Activated T-helper 9 cell treated with anti-CD3 and anti-CD28 coated beads, Interleukin-2, amount 50 U/mL, for 16 hours (primary cell): ENCODE data around the gene AAGAB.
A peak's percentile ranks its signal among the peaks of the same experiment; 100 is the strongest.
"Not testable (repeated sequence)": the region's sequence is repeated elsewhere in the genome, so short reads cannot be mapped to it uniquely, and the experiment has no call there.

Source experiments
- DNase-seq: peaks from one replicate; pipeline ENCODE4 v3.0.0-alpha.2; 2020; ENCODE audit warnings: low read depth

The AAGAB gene

DNA sequence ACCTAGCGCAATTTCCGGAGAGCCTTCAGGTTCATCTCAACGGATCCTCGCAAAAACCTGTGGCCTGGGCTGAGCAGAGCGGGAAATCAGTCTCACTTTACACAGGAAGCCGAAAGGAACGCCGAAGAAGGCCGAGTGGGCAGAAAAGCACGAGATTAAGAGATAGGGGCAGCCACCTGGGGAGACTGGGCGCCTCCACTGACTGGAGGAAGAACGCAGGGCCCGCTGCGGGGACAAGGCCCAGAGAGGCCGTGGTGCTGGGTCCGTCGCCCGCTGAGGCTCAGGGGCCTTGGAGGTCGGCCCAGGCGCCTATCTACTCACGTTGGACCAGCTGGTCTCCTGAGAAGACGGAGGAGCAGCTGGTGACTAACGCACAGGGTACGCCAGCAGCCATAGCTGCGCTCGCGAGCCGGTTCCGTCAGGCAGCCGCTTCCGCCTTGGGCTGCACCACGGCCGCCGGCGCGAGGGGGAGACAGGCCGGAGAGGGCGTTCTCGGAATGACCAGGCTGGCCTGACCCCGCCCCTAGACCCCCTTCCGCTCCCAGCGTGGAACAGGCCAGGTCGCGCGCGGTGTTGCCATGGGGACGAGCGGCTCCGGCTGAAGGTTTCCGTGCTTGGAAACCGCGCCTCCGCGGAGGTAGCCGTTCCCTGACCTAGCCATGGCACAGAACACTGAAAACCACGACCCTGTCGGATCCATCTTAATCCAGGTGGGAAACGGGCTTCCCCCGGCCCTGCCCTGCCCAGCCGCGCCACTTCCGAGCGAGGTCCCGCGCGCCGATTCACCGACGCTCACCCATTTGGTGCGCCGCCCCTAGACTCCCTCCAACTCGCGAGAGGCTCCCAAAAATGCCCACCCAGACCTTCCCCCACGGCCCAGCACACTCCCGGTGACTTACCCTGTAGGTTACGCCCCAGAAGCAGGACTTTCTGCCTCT lies at the start of gene AAGAB, which contains the start of gene IQCH:
TSS of gene AAGAB (minus strand) at position 424 of the 938 bp plus-strand sequence. CDS start at position 394, 30 bp downstream.
TSS of gene IQCH (plus strand) at position 549 of the 938 bp plus-strand sequence. CDS start at position 660, 111 bp downstream.
- peak; percentile 95 for DNase-seq

- DNase-seq = no peak
Measured at GRCh38 chr15:67303490-67304363, 49.3 kb upstream of the AAGAB start.

DNA sequence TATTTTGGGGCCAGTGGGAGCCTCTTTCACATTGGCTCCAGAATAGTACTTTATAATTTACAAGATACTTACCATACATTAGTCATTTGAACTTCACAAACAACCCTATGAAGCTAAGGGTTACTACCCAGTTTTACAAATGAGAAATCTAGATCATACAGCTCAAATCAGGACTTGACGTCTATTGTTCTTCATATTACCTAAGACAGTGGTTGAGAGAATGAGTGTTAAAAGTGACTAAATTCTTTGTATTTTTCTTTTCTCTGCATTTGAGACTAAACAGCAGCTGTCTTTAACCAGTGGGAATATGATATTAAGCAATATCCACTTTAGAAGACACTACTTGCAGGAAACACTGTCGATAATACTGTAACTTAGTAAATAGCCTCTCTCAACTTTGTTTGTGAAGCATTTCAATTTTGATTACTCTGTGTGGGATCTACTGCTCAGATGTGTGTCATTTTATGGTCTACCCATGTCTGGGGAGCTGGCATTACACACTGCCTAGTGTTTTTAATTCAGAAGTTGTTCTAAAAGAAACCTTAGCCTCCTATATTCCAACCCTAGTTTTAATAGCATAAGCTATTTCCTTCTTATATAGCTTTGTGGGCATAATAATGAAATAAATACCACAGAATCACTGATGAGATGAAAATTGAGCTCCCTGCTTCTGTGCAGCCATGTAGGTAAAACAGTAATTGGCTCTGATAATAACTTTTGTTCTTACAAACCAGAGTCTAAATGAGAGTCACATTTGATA lies 46.0 kb upstream of the AAGAB start:
- no peak for DNase-seq

DNA sequence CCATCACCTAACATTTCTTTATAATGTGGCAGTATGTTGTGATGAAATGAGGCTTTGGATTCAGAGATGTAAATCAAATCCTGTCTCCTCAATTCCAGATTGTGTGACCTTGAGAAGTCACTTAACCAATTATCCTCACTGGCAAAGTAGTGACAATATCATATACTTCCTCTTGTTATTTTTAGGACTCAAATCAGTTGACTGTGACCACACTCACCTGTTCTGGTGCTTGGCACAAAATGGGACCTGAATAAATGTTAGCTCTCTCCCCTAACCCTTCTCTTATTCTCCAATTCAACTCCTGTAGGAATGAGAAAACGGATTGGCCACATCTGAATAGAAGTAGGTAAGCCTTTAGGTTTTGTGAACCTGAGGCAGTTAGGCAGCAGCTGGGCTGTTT lies 42.2 kb upstream of the AAGAB start:
- DNase-seq = no peak

GRCh38 chr15:67296188-67296587 lies 41.7 kb upstream of the AAGAB start:
- no peak for DNase-seq

GRCh38 chr15:67290319-67290718 lies 35.9 kb upstream of the AAGAB start:
- DNase-seq = no peak

GRCh38 chr15:67286400-67286799 lies 31.9 kb upstream of the AAGAB start:
- not testable (repeated sequence) for DNase-seq

- DNase-seq = not testable (repeated sequence)
Measured at GRCh38 chr15:67285625-67286024, 31.2 kb upstream of the AAGAB start.

- no peak for DNase-seq
Measured at GRCh38 chr15:67281714-67282113, 27.3 kb upstream of the AAGAB start.

GRCh38 chr15:67280217-67280616 lies 25.8 kb upstream of the AAGAB start:
- no peak for DNase-seq

- no peak for DNase-seq
Measured at GRCh38 chr15:67276666-67277065, 22.2 kb upstream of the AAGAB start.

DNA sequence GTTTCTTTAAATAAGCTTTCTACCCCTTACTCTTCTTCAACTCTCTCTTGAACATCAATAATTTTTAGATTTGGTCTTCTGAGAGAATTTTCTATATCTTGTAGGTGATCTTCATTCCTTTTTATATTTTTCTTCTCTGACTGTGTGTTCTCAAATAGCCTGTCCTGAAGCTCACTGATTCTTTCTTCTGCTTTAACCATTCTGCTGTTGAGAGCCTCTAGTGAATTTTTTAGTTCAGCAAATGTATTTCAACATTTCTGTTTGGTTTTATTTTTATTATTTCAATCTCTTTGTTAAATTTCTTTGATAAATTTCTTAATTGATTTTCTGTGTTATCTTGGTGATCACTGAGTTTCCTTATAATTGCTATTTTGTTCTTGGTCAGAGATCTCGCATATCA lies 19.8 kb upstream of the AAGAB start:
- DNase-seq = no peak

DNA sequence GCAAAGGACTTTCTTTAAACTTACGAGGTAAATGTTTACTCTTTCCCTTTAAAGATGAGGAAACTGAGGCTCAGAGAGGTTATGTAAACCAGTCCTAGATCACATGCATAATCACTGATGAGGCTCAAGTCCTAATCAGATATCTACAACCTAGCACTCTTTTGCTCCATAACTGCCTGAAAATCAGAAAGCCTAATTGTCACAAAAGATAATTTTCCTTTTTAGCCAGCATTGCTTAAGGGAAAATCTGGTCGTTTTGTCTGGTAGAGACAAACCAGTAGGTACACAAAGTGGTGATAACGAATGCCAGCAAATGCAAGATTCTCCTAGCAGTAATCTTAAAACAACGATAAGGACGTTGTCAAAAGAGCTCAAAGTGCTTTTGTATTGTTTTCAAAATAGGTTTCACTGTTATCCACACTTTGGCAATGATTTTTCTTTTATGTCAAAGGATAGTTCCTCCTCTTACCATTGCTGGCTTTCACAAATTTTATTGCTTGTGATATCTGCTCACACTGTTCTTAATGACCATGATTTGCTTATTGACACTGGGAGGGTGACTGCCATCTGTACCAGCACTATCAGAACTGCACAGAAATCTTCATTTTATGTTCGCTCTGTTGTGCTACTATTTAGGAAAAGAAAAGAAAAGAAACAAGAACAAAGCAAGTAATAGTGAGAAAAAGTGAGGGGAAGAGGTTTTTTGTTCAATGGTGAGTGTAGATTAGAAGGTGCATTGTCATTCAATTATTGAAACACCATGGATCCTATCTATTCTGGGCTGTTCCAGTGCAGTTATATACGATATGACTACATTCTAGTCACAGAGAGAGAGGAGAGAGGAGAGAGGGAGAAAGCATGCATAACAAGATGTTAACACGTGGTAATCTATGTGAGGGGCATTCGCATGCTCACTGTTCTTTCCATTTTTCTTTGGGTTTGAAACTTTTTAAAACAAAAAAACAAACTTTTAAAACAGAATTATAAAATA lies 13.8 kb upstream of the AAGAB start:
- no peak for DNase-seq

DNA sequence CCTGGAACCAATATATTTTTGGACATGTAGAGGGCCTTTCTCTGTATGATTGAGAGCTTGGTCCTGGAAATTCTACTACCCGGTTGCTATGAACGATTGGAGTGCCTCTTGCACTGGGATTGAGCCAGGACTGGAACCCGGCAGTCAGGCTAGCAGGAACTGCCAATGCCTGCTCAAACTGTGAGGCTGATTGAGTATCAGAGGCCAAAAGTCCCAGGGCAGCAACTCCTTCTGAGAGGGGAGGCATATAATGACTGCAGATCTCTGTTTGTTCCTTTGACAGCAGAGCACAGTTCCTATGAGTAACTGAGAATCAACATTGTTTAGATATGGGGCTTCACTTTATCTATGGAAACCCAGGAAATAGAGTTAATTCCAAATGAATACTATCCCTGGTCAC lies 13.0 kb upstream of the AAGAB start:
- no peak for DNase-seq

- no peak for DNase-seq
Measured at GRCh38 chr15:67266870-67267269, 12.4 kb upstream of the AAGAB start.

DNA sequence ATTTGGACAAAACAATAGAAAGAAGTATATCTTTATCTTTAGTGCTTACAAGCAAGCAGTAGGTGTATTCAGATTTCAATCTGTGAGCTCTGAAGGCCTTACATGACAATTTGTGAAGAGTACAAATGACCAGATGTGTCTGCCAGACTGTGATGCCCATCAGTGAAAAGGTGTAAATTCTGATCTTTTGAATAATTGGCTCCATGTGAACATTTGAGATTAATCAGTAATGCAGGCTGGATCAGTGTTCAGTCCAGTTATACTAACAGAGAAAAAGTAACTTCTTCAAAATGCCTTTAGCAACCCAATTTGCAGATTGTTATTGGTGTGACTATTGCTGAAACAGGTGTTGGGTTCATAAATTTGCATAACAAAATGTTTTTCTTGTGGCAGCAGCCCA lies 5.3 kb upstream of the AAGAB start:
- no peak for DNase-seq

DNA sequence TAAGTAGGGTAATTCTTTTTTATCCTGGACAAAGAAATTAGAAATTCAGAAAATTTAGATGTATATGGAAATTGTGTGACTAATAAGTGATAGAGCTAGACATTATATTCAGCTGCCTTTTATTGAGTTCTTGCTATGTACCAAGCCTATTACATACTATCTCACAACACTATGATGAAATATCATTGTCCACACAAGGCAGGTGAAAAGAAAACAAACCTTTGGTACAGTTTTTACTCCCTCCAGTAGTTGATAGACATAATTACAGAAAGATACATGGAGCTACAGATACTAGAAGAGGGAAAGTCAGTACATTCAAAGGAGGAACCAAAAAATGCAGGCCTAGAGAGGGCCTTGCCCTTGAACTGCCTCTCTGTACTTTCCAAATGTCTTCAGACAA lies 4.9 kb upstream of the AAGAB start:
- DNase-seq = no peak

GRCh38 chr15:67258412-67258811 lies 4.0 kb upstream of the AAGAB start:
- DNase-seq = not testable (repeated sequence)

GRCh38 chr15:67256051-67256450 lies 1.6 kb upstream of the AAGAB start:
- DNase-seq = no peak

DNA sequence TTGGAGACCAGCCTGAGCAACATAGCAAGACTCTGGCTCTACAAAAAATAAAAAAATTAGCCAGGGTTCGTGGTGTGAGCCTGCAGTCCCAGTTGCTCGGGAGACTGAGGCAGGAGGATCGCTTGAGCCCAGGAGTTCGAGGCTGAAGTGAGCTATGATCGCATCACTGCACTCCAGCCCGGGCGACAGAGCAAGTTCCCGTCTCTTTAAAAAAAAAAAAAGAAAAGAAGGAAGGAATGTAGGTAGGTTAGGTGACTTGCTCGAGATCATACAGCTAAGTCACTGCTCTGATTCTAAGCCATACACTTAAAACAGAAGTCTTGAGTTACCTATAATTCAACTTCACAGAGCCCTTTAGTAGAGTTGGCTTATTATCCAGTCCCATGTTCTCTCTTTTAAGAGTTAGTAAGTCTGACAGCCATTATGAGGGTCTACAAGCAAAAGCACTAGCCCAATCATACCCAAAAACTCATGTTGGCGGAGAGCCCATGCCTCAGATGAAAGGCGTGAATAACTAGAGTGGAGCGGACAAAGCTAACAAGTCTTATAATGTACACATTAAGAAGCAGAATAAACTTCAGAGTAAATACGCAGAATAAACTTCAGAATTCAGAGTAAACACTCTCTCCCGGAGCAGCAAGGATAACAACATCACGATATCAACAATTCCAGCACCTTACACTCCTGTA lies 768 bp downstream of the AAGAB start:
- no peak for DNase-seq
